GM12891 (cell line): ENCODE data around the gene EID2.

Experiments used
- POLR2A ChIP-seq: IDR thresholded peaks from 2 replicates; pipeline ENCODE4 v1.6.1; 2011; ENCODE audit warnings: low read depth, low read length, control low read depth
- POLR2AphosphoS5 ChIP-seq: IDR thresholded peaks from 2 replicates; pipeline ENCODE4 v1.6.1; 2011; ENCODE audit warnings: low read depth, low read length, control low read depth

DNA sequence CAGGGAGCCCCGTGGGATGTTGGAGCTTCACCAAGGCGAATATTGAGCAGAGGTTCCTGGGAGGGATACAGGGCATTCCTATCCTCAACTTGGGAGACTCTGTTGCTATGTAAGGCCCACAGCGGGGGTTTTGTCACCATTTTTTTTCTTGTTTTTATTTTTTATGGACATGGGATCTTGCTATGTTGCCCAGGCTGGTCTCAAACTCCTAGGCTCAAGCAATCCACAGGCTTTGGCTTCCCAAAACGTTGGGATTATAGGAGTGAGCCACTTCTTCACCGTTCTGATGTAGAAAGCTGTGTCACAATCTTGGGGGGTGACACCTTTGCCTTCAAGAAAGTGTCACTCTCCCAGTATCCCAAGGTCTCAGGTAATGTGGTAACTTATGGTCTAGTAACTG, 38.6 kb downstream of the EID2 start:
- TF ChIP-seq POLR2AphosphoS5 = no peak
- no peak for TF ChIP-seq POLR2A
